ENCODE data around the gene DLG2. TPM values are rescaled to one million over a fixed set of nuclear protein-coding genes. Genes with fewer than 3 reads are reported as not detected.
"Not testable (repeated sequence)": the region's sequence is repeated elsewhere in the genome, so short reads cannot be mapped to it uniquely, and the experiment has no call there.

The DLG2 gene
- total RNA-seq, 1 donor from 2014 or later, result 6.7 TPM

DNA sequence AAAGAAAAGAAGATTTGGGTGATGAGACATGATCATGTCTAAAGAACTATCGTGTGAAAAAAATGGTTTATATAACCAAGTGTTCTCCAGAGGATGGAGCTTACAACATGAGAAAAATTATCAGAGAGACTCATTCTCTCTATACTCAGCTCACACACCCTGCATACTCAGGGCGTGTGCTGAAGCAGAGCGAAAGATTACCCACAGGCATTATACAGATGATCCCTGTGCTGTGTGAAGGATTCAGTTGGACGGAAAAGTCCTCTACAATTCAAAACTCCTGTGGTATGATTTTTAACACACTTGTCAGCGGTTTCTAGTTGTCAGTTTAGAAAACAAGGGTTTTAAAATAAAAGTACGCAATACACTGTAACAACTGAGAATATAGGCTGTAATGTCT, 267.3 kb downstream of the DLG2 start:
- TF ChIP-seq, protein P1, sequence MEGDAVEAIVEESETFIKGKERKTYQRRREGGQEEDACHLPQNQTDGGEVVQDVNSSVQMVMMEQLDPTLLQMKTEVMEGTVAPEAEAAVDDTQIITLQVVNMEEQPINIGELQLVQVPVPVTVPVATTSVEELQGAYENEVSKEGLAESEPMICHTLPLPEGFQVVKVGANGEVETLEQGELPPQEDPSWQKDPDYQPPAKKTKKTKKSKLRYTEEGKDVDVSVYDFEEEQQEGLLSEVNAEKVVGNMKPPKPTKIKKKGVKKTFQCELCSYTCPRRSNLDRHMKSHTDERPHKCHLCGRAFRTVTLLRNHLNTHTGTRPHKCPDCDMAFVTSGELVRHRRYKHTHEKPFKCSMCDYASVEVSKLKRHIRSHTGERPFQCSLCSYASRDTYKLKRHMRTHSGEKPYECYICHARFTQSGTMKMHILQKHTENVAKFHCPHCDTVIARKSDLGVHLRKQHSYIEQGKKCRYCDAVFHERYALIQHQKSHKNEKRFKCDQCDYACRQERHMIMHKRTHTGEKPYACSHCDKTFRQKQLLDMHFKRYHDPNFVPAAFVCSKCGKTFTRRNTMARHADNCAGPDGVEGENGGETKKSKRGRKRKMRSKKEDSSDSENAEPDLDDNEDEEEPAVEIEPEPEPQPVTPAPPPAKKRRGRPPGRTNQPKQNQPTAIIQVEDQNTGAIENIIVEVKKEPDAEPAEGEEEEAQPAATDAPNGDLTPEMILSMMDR (IDR thresholded peaks at IDR 0.05; ENCODE audit: unreplicated experiment), result no peak
- H3K9me3 Mint-ChIP-seq, result no peaks in the 10 kb centered on the region
- H3K27me3 Mint-ChIP-seq (ENCODE audit: low read depth), result no peaks in the 10 kb centered on the region
- no peaks in the 10 kb centered on the region for H3K36me3 Mint-ChIP-seq
- no peak overlapping the region for H3K4me3 Mint-ChIP-seq
- H3K4me1 Mint-ChIP-seq, result peaks cover 23% of the 10 kb centered on the region
- DNase-seq (ENCODE audit: low spot score in 2 of 2, unreplicated experiment in 2 of 2), result no peak
- no peak overlapping the region for H3K27ac Mint-ChIP-seq

DNA sequence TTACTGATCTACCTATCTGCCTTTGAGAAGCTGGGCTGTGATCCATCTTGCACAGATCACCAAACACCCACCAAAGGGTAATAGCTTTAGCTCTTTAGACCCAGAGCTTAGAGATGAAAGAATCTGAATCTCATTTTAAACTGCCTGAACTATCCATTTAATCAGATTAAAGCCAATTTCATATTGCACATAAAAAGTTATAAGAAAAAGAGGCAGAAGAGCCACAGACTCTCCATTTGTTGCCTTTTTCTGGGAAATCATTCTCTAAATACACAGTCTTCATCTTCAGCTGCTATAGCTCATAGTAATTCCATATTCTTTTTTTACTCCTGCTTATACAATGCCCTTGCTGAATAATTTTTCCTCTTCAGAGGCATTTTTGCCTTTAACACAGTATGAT, 271.2 kb downstream of the DLG2 start:
- peaks cover 23% of the 10 kb centered on the region for H3K4me1 Mint-ChIP-seq
- peak overlapping the region; percentile 57 for H3K27ac Mint-ChIP-seq
- no peak overlapping the region for H3K4me3 Mint-ChIP-seq
- no peaks in the 10 kb centered on the region for H3K36me3 Mint-ChIP-seq
- H3K27me3 Mint-ChIP-seq (ENCODE audit: low read depth), result no peaks in the 10 kb centered on the region
- TF ChIP-seq, protein P1 (IDR thresholded peaks at IDR 0.05; ENCODE audit: unreplicated experiment), result no peak
- DNase-seq (ENCODE audit: low spot score in 2 of 2, unreplicated experiment in 2 of 2), result no peak
- H3K9me3 Mint-ChIP-seq, result no peaks in the 10 kb centered on the region

DNA sequence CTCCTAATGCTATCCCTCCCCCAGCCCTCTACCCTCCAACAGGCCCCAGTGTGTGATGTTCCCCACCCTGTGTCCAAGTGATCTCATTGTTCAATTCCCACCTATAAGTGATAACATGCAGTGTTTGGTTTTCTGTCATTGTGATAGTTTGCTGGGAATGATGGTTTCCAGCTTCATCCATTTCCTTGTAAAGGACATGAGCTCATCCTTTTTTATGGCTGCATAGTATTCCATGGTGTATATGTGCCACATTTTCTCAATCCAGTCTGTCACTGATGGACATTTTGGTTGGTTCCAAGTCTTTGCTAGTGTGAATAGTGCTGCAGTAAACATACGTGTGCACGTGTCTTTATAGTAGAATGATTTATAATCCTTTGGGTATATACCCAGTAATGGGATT, 277.6 kb downstream of the DLG2 start:
- not testable (repeated sequence) for H3K9me3 Mint-ChIP-seq; H3K27me3 Mint-ChIP-seq (ENCODE audit: low read depth); H3K4me3 Mint-ChIP-seq; H3K36me3 Mint-ChIP-seq; H3K4me1 Mint-ChIP-seq; DNase-seq (ENCODE audit: low spot score in 2 of 2, unreplicated experiment in 2 of 2); H3K27ac Mint-ChIP-seq

DNA sequence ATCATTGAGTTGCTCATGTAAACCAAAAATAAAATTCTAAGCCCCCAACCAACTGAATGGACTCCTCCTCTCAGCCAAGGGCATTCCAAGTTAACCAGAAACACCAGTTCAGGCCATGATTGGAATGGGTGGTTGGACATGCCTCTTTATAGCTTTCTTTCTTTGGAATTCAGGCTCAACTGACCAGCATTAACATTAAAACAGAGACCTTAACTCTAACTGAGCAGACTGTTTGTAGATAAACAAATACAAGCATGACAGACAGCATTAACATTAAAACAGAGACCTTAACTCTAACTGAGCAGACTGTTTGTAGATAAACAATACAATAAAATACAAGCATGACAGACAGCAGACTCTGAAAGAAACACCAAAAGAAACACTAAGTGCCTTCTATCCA, 278.2 kb downstream of the DLG2 start:
- no peaks in the 10 kb centered on the region for H3K9me3 Mint-ChIP-seq
- H3K27ac Mint-ChIP-seq, result no peak overlapping the region
- TF ChIP-seq, protein P1 (IDR thresholded peaks at IDR 0.05; ENCODE audit: unreplicated experiment), result no peak
- DNase-seq (ENCODE audit: low spot score in 2 of 2, unreplicated experiment in 2 of 2), result no peak
- no peaks in the 10 kb centered on the region for H3K4me1 Mint-ChIP-seq
- H3K4me3 Mint-ChIP-seq, result no peak overlapping the region
- H3K27me3 Mint-ChIP-seq (ENCODE audit: low read depth), result no peaks in the 10 kb centered on the region
- H3K36me3 Mint-ChIP-seq, result no peaks in the 10 kb centered on the region

DNA sequence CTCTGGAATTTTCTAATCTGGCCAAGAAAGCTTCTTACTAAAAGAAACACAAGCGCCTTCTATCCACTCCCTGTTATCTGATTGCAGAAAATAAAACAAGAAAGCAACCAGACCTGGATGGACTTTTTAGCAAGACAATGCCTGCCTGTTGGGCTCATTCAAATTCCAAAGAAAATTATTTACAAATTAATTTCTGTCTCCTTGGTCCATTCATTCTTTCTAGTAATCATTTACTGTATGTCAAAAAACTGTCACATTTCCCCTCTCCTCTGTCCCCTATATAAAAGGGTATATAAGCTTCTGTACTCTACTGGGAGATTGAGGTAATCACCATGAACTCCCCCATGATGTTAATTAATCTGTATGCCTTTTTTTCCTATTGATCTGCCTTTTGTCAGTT, 279.9 kb downstream of the DLG2 start:
- TF ChIP-seq, protein P1 (IDR thresholded peaks at IDR 0.05; ENCODE audit: unreplicated experiment), result no peak
- H3K27ac Mint-ChIP-seq, result no peak overlapping the region
- DNase-seq (ENCODE audit: low spot score in 2 of 2, unreplicated experiment in 2 of 2), result no peak
- no peaks in the 10 kb centered on the region for H3K9me3 Mint-ChIP-seq
- no peaks in the 10 kb centered on the region for H3K36me3 Mint-ChIP-seq
- H3K4me3 Mint-ChIP-seq, result no peak overlapping the region
- no peaks in the 10 kb centered on the region for H3K4me1 Mint-ChIP-seq
- H3K27me3 Mint-ChIP-seq (ENCODE audit: low read depth), result no peaks in the 10 kb centered on the region

DNA sequence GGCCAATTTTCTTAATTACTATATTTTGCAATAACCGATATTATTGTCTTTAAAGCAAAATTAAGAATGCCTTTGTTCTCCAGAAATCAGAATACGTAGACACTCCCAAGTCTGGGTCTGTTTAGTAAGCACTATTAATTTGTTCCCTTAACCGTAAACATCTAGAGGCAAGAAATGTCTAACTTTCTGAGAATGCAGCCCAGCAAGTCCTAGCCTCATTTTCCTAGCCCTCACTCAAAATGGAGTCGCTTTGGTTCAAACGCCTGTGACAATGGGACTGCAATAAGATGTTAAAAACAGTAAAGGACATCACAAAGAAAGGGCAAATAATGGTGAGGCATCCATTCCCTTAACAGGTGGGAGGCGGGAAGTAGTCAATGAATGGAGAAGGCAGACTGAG, 280.7 kb downstream of the DLG2 start:
- Mint-ChIP-seq H3K9me3 (peaks cover 2% of the 10 kb centered on the region), H3K27me3 (ENCODE audit: low read depth) (no peaks in the 10 kb centered on the region), H3K27ac (no peak overlapping the region), H3K4me1 (no peaks in the 10 kb centered on the region), H3K4me3 (no peak overlapping the region), H3K36me3 (peaks cover under 1% of the 10 kb centered on the region)
- no peak for DNase-seq (ENCODE audit: low spot score in 2 of 2, unreplicated experiment in 2 of 2)
- TF ChIP-seq, protein P1 (IDR thresholded peaks at IDR 0.05; ENCODE audit: unreplicated experiment), result no peak

DNA sequence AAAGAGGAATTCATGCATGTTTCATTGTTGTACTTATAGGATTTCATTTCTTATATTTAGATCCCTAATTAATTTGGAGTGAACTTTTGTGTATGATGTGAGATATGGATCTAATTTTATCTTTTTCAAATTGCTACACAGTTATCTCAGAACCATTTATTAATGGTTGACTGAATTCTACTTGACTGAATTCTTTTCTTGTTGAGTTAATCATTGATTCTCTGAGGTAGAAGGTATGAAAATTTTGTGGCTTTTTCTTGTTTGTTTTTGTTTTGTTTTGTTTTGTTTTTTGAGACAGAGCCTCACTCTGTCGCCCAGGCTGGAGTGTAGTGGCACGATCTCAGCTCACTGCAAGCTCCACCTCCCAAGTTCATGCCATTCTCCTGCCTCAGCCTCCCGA, 286.3 kb downstream of the DLG2 start:
- H3K36me3 Mint-ChIP-seq; H3K27ac Mint-ChIP-seq; H3K4me1 Mint-ChIP-seq; H3K4me3 Mint-ChIP-seq; DNase-seq (ENCODE audit: low spot score in 2 of 2, unreplicated experiment in 2 of 2); H3K27me3 Mint-ChIP-seq (ENCODE audit: low read depth); H3K9me3 Mint-ChIP-seq: not testable (repeated sequence)

Measured in mesothelial cell of epicardium (in vitro differentiated cells).